Kidney capillary endothelial cell (primary cell): ENCODE results near the gene MITF.

Experiments used
- DNase-seq: peaks from one replicate; pipeline ENCODE4 v3.0.0-alpha.2; 2018; ENCODE audit warnings: low spot score

Gene MITF

DNA sequence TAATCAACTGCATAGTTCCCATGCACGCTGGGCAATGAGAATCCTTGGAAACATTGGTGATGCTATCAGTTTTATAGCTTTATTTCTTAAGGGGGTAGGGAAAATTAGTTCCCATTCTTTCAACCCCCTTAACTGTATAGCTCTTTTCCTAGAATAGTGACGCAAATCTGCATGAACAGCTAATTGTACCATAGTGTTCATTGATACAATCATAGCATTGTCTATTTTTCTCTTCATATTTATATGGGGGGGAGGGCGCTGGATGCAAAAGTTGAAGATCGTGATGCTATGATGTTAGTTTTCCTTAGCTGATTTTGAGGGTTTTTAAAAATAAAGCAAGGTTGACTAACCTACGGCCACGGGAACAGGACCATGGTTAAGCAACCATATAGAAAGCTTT is 227.9 kb downstream of the MITF start:
- no peak for DNase-seq

DNA sequence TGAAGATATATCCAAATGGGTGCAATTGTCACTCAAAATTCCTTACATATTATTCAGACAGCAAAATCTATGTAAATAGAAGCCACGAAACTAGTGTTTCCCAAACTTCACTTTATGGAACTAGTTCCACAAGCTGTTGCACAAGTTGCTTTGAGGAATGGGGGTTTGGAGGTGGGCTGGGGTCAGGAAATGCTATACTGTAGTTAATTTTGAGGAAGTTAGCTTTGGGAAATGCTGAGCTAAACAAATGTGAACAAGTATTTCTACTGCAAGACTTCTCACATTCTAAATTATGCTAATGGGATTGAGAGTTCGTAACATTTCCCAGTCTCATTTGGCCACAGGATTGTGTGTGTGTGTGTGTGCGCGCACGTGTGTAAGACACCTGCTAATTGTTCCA is 231.6 kb downstream of the MITF start:
- no peak for DNase-seq

GRCh38 chr3:69972672-69973071 is 233.4 kb downstream of the MITF start:
- no peak for DNase-seq

GRCh38 chr3:69976021-69976420 is 236.8 kb downstream of the MITF start:
- DNase-seq = no peak

- DNase-seq = no peak
These were observed 244.4 kb downstream of the MITF start for GRCh38 chr3:69983546-69984265.

GRCh38 chr3:69985266-69985665 is 246.0 kb downstream of the MITF start:
- DNase-seq = no peak

DNA sequence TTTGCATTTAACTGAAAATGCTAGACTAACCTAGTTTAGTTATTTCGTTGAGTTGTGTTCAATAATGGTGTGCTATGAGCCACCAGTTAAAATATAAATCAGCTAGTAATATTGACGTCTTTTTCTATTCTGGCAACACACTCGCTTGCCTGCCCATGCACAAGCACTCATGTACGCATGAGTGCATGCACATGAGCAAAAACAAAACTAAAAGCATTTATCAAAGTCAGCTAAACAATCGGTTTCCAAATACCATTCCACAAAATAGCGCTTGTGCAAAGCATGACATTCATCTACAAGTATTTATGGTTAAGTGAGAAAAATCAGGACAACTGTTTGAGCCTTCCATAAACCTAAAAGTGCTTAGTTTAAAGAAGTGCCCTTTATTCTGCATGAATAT is 247.2 kb downstream of the MITF start:
- no peak for DNase-seq

DNA sequence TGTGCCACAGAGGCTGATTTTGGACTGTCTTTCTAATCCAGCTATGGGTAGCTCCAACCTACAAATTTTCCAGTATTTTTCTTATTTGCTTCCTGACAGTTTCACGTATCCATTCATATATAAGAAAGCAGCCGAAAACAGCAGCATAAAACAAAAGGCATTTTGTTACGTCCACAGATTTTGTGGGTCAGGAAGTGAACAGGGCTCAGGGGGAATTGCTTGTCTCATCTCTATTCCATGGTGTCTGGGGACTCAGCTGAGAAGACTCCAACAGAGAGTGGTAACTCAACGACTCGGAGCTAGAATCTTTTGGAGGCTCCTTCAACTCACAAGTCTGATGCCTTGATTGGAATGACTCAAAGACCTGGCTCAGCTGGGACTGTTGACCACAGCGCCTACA is 248.6 kb downstream of the MITF start:
- no peak for DNase-seq

- no peak for DNase-seq
These were observed 254.5 kb downstream of the MITF start for GRCh38 chr3:69993757-69994156.

- DNase-seq = no peak
These were observed 255.7 kb downstream of the MITF start for GRCh38 chr3:69994919-69995318.

- DNase-seq = no peak
These were observed 258.5 kb downstream of the MITF start for GRCh38 chr3:69997631-69998307.

GRCh38 chr3:69998759-69999139 is 259.5 kb downstream of the MITF start:
- DNase-seq = no peak

- DNase-seq = no peak
These were observed 260.1 kb downstream of the MITF start, which contains the start of gene SAMMSON for GRCh38 chr3:69999140-70000027. Gene SAMMSON, plus strand, starts transcription at chr3:69999733.

DNA sequence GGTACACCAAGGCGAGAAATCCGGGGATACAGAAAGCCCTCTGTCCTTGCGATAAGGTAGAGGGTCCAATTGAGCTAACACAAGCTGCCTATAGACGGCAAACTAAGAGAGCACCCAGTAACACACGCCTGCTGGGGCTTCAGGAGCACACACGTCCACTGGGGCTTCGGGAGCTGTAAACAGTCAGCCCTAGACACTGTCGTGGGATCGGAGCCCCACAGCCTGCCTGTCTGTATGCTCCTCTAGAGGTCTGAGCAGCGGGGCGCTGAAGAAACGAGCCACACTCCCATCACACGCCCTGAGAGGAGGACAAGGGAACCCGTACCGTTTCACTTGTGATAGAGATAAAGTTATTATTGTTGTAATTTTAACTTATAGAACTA is 260.8 kb downstream of the MITF start:
- no peak for DNase-seq

DNA sequence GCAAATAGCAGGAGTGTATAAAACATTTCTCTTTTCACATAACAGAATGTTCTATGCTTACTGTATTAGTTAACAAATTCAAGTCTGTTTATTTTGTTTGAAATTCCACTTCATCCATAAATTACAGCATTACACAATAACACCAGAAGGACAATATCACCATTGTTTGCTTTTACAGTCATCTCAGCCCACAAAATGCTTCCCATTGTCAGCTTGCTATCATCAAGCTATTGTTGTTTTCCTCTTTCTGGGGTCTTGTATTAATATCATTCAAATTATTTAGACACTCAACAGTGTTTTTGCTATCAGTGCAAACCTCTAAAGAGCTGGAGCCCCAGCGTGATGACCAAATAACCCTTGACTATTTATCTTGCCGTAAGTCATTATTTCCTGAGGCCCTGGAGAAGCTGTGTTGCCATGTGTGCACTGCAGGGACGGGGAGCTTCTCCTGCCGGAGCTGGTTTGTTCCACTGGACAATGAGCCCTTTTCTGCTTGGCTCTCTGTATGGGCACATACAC is 261.4 kb downstream of the MITF start:
- no peak for DNase-seq

GRCh38 chr3:70003119-70003518 is 263.9 kb downstream of the MITF start:
- no peak for DNase-seq

GRCh38 chr3:70006089-70006488 is 266.8 kb downstream of the MITF start:
- DNase-seq = no peak

DNA sequence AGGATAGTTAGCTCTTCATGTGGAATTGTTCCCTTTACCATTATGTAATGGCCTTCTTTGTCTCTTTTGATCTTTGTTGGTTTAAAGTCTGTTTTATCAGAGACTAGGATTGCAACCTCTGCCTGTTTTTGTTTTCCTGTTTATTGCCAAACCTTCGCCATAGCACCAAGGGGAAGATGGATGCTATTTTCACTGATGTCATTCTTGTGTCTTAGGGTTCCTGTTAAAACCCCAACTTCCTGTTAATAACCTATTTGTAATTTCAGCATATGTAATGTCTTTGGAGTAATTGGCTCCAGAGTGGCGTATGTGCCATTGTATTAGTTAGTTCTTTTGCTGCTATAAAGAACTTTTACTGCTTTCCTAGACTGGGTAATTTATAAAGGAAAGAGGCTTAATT is 271.1 kb downstream of the MITF start:
- DNase-seq = no peak

- no peak for DNase-seq
These were observed 272.3 kb downstream of the MITF start for GRCh38 chr3:70011582-70011981.
